ENCODE measurements around the gene AP3S2.
"Not testable (repeated sequence)": the region's sequence is repeated elsewhere in the genome, so short reads cannot be mapped to it uniquely, and the experiment has no call there.

Gene AP3S2

GRCh38 chr15:89783111-89783860 lies 110.5 kb downstream of the AP3S2 start:
- no peak for DNase-seq

GRCh38 chr15:89782619-89782950 lies 111.2 kb downstream of the AP3S2 start:
- DNase-seq: not testable (repeated sequence)

- no peak for DNase-seq
Measured at GRCh38 chr15:89781891-89782618, 111.7 kb downstream of the AP3S2 start.

GRCh38 chr15:89781055-89781454 lies 112.7 kb downstream of the AP3S2 start:
- no peak for DNase-seq

- DNase-seq: no peak
Measured at GRCh38 chr15:89780601-89781000, 113.2 kb downstream of the AP3S2 start.
